GM19467 (cell line): ENCODE results near the gene NCLN.
"Not testable (repeated sequence)": the region's sequence is repeated elsewhere in the genome, so short reads cannot be mapped to it uniquely, and the experiment has no call there.

ENCODE experiments used
- ATAC-seq: cut with Tn5 transposase; IDR thresholded peaks from one replicate; pipeline ENCODE4 v1.9.1; 2021; ENCODE audit warnings: mild to moderate bottlenecking, moderate library complexity; ENCODE audit not compliant: unreplicated experiment

Gene NCLN

DNA sequence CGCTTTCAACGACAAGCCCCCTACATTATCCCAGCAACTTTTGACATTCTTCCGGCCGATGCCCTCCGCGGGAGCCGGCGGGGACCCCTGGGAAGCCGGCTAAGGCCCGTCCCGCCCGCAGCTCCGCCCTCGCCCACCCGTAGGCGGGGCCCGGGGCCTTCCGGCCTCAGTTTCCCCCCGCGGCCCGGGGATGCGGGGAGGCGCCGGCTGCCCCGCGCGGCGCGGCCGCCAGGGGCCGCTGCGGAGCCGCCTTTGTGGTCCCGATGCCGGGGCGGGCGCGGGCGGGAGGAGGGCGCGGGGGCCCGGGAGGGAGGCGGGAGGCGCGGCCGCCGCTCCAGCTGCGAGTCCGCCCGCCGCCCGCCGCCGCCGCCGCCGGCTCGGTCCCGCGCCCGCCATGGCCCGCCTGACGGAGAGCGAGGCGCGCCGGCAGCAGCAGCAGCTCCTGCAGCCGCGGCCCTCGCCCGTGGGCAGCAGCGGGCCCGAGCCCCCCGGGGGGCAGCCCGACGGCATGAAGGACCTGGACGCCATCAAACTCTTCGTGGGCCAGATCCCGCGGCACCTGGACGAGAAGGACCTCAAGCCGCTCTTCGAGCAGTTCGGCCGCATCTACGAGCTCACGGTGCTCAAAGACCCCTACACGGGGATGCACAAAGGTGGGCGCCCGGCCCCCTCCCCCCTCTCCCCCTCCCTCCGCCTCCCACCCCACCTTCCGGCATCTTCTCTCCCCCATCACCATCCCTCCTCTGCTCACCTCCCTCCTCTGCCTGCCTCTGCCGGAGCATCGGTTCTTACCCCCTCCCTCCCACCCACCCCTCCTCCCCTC lies 38.8 kb downstream of the NCLN start, which contains the start of gene CELF5:
Gene CELF5 (plus strand): TSS at position 316 of the 823 bp plus-strand sequence. CDS start 79 bp downstream, at position 395.
- no peak for ATAC-seq

GRCh38 chr19:3225169-3225485 lies 39.4 kb downstream of the NCLN start:
- ATAC-seq: no peak

DNA sequence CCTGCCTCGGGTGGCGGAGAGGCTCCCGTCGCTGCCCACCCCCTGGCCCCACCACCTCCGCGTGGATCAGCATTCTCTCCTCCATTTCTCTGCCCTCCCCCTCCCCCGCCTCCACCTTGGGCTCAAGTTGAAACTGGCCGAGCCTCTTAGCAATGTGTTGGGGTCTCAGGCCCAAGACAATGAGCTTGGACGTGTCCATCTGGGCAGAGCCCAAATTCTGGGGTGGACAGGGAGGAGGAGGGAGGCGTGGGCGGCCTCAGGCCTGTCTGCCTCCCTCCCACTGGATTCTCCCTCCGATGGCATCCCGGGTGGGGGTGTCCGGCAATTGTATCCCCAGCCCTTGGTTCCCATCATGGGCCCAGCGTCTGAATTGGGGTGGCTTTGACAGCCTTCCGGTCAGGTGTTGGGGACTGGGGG lies 40.0 kb downstream of the NCLN start:
- ATAC-seq: no peak

- no peak for ATAC-seq
Measured at GRCh38 chr19:3227054-3227626, 41.4 kb downstream of the NCLN start.

DNA sequence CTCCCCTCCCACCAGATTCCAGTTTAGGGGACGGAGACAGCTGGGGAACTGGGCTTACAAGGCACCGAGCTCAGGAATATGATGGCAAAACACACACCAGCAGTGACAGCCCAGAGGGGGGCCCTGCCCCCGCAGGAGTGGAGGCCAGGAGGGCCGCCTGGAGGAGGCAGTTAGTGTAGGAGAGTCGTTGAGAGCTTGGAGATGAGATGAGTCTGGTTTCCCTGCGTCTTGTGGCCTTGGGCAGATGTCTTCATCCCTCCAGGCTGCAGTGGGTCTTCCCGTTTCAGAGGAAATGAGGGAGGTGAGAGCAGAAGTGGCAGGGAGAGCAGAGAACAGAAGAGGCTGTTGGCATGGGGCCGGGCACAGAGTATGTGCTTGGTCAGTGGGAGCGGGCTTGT lies 43.6 kb downstream of the NCLN start:
- no peak for ATAC-seq

DNA sequence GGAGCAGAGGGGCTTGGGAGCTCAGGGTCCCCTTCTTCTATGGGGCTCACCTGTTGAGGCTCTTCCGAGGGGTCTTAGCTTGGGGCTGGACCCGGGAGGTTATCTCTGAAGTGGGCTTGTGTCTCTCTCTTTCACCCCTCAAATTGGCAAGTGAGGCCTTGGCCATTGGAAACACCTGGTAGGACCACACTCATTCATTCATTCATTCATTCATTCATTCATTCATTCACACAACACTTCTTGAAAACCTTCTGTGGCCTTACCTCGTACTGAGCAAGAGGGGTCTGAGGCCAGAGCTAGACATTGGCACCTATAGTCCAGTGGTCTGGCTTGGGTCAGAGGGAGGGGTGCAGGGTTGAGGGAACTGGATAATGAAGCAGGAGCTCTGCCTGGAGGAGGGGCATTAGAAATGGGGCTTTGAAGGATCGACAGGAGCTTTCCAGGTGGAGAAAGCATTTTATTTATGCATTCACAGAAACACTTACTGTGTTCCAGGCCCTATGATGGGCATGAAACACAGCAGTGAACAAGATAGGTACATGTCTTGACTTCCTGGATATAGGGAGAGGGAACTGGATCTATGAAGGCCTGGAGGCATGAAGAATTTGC lies 44.3 kb downstream of the NCLN start:
- ATAC-seq: no peak

GRCh38 chr19:3231288-3231687 lies 45.6 kb downstream of the NCLN start:
- no peak for ATAC-seq

GRCh38 chr19:3233116-3233515 lies 47.4 kb downstream of the NCLN start:
- no peak for ATAC-seq

DNA sequence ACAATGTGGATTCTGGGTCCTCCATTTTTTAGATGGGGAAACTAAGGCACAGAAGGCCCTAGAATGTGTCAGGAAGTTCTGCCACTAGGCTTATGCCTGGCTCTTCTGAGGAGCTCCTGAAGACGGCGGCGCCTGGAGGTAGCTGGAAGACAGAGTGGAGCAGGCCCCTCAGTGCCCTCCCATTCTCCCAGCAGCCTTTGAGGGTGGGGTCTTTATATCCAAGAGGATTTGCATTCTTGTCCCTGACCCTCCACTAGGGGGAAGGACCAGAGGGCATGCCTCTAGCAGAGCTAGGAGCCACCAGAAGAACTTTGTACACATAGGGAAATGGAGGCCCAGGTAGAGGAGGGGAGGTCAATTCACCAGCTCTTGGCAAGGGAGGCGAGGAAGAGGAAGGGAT lies 48.1 kb downstream of the NCLN start:
- ATAC-seq: no peak

DNA sequence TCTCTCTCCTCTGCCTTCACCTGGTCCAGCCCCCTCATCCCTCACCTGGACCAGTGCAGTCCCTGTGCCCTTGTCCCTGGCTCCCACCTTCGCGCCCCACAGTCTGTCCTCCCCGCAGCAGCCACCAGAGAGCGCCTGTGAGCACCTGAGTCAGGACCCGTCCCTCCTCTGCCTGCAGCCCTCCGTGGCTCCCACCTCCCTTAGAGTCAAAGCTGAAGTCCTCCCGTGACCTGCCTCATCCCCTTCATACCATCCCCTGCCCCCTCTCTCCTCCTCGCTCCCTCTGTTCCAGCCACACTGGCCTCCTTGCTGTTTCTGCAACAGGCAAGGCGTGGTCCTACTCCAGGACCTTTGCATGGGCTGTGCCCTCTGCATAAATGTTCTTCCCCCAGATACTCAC lies 49.1 kb downstream of the NCLN start:
- ATAC-seq: no peak

DNA sequence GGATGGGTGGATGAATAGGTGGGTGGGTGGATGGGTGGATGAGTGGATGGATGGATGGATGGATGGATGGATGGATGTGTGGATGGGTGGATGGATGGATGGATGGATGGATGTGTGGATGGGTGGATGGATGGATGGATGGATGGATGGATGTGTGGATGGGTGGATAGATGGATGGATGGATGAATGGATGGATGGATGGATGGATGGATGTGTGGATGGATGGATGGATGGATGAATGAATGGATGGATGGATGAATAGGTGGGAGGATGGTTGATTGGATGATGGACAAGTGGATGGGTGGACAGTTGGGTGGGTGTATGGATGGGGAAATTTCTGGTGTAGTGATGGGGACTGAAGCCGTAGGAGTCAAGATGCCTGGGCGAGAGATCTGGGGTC lies 49.9 kb downstream of the NCLN start:
- not testable (repeated sequence) for ATAC-seq

GRCh38 chr19:3236272-3236671 lies 50.5 kb downstream of the NCLN start:
- ATAC-seq: no peak

DNA sequence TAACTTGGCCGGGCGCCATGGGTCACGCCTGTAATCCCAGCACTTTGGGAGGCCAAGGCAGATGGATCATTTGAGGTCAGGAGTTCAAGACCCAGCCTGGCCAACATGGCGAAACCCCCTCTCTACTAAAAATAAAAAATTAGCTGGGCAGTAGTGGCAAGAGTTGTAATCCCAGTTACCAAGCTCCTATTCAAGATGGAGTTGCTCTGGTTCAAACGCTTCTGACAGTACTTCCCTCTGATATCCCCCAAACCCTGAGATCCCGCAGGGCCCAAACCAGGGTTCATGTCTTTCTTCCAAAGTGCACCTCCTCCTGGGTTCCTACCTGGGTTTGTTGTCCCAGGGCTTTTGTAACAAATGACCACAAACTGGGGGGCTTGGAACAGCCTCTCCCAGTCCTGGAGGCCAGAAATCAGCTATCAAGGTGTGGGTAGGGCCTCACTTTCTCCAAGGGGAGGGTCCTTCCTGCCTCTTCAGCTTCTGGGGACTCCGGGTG lies 52.4 kb downstream of the NCLN start:
- no peak for ATAC-seq

DNA sequence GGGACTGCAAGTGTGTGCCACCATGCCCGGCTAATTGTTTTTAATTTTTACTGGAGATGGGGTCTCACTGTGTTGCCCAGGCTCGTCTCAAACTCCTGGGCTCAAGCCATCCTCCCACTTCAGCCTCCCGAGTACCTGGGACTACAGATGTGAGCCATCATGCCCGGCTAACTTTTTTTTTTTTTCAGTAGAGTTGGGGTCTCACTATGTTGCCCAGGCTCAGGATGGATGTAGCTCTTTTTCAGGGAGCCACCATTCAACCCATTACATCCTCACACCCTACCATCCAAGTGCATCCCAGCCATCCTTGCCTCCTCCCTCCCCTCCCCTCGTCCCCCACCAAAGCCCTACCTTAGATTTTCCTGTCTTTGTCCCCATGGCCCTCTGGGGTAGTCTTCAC lies 53.6 kb downstream of the NCLN start:
- ATAC-seq: no peak

DNA sequence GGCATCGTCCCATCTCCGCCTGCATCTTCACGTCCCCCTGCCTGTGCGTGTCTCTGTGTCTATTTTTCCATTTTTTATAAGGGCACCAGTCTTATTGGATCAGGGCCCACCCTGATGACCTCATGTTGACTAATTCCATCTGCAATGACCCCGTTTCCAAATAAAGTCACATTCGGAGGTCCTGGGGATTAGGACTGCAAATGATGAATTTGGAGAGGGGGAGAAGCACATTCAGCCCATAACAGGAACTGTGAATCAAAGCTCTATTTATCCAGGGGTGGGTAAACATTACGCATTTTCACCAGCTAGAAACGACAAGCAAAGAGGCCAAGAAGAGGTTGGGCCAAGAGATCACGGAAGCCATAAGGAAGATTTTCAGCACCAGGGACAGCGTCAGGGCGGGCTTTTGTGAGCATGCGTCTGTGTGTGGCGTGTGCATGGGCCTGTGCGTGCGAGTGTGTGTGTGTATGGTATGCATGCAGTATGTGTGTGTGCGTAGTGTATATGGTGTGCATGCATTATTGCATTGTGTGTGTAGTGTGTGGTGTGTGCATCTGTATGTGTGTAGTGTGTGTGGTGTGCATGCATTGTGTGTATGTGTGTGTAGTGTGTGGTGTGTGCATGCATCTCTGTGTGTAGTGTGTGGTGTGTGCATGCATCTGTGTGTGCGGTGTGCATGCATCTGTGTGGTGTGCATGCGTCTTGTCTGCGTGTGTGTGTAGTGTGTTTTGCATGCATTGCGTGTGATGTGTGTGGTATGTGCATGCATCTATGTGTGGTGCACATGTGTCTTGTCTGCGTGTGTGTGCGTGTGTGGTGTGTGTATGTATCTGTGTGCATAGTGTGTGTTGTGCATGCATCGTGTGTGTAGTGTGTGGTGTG lies 58.3 kb downstream of the NCLN start:
- no peak for ATAC-seq

DNA sequence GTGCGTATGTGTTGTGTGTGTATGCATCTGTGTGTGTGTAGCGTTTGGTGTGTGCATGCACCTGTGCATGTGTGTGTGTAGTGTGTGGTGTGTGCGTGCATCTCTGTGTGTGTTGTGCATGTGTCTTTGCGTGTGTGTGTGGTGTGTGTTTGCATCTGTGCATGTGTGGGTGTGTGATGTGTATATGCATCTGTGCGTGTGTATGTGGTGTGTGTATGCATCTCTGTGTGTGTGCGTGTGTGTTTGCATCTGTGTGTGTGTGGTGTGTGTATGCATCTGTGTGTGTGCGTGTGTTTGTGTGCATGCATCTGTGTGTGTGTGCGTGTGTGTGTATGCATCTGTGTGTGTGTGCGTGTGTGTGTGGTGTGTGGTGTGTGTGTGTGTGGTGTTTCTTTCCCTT lies 59.3 kb downstream of the NCLN start:
- ATAC-seq: no peak

DNA sequence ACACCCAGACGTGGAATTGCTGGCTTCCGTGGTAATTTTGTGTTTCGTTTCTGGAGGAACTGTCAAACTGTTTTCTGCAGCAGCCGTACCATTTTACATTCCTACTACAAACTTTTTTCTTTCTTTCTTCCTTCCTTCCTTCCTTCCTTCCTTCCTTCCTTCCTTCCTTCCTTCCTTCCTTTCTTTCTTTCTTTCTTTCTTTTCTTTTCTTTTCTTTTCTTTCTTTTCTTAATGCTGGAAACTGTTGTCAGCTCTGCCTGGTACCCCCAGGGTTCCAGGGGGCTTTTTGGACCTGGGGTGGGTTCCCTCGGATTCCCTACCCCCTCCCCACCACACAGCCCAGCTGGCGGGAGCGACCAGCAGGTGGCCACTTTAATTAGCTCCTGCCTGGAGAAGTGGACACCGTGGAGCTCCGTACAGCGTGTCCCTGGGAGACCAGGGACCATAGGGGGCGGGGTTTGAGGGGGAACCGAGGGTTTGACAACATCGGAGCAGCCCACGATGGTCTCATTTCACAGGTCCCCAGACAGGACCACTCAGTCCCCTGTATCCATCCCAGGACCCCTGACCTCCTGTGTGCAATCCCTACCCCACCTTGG lies 63.1 kb downstream of the NCLN start:
- ATAC-seq: no peak

GRCh38 chr19:3249408-3249807 lies 63.7 kb downstream of the NCLN start:
- ATAC-seq: no peak

GRCh38 chr19:3250675-3251074 lies 64.9 kb downstream of the NCLN start:
- ATAC-seq: no peak

GRCh38 chr19:3251229-3251628 lies 65.5 kb downstream of the NCLN start:
- no peak for ATAC-seq

DNA sequence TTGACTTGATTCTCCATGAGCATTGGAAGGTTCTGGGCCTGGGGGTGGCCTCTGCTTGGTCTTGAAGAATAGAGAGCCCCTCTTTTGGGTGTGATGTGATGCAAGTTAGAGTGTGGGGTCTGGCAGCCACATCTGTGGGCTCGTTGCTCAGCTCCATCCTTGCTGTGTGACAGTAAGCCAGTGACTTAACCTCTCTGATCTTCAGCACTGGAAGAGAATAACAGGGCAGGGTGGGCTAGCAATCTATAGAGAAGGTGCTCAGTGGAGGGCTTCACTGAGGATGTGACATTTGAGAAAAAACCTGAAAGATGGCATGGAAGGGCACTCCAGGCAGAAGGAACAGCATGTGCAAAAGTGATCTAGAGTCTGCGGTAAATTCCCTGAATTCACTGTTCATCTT lies 66.9 kb downstream of the NCLN start:
- ATAC-seq: no peak
